HT1080 (cell line): Measurements from ENCODE around the gene PARM1. TPM values are rescaled to one million over a fixed set of nuclear protein-coding genes. Genes with fewer than 3 reads are reported as not detected.

Experiments used
- DNase-seq: peaks from one replicate; pipeline ENCODE4 v3.0.0-alpha.2; 2015; ENCODE audit warnings: low read depth
- total RNA-seq: library from RNA; depleted of rRNA; stranded (reverse); fragments of >200 nt; shearing (Covaris generic); gene quantifications from 2 replicates; pipeline ENCODE4 v1.2.3, GENCODE V29; 2014

Gene PARM1
- total RNA-seq, 1 experiment from 2014 or later: not detected

DNA sequence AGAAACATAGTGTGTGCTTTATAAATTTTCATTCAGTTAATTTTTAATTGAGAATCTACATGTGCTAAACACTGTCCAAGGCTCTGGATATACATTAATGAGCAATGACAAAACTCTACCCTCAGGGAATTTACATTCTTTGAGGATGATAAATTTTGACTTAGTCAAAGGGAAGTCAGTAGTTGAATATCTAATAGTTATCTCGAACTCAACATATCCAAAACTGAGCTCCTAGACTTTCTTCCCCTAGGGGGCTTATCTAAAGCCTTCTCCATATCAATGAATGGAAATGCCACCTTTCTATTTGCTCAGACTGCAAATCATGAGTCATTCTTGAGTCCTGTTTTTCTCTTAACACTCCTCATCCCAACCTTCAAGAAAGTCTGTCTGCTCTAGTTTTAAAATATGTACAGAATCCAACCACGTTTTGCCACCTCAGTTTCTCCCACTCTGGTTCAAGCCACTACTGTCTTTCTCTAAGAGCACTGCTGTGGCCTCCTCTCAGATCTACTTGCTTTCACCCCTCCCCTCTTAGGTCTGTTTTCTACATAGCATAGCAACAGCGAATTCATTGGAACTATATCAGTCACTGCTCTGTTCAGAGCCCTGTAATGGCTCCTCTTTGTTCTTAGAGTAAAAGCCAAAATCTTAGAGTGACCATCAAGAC, 9.5 kb downstream of the PARM1 start:
- DNase-seq: no peak

DNA sequence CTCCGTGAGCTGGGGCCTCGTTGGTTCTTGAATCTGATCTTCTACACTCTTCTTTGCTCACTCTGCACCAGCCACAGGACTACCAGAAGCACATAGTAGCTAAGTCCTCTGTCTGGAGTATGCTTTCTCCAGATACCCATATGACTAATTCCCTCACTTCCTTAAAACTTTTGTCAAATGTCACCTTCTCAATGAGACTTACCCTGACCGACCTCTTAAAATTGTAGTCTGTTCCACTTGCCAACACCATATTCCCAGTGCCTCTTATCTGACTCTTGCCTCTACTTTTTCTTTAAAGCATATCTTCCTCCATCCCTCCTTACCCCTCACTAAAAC, 10.0 kb downstream of the PARM1 start:
- no peak for DNase-seq

DNA sequence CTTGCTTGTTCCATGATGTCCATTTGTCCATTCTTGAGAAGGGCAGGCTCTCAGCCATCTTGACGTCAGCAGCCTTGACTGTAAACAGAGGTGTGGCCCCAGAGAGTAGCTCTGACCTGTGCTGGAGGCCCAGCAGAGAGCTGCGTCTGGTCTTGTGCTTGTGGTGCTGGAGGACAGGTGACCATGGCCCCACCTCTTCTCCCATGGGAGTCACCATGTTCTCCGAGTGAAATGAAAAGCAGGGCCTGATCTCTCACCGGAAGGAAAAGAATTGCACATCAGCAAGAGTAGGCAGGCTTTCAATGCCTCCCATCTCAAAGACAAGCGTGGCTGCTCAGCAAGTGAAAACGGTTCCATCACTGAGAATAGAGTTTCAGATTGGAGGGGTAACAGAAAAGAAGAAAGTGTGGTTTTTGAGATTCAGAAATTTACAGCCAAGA, 11.5 kb downstream of the PARM1 start:
- DNase-seq: no peak

GRCh38 chr4:74946196-74946595, 13.3 kb downstream of the PARM1 start:
- DNase-seq: no peak

DNA sequence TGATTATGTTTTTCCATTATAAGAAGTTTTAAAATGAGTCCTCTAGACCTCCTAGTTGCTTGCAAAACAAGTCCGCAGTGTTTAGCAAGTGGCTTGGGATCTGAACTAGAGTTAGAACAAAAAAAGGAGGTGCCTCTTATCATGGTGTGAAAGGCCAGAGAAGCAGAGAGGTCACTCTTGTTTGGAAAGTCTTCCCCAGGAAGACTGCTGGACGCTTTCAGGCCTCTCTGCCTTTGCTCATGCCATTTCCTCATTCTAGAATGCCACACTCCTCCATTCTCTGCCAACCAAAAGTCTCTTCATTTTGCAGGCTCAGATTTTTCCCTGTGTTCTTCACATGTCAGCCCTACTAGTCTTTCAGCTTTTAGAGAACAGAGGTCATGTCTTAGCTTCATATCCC, 14.9 kb downstream of the PARM1 start:
- DNase-seq: no peak

- no peak for DNase-seq
Observed at GRCh38 chr4:74948236-74948635, 15.3 kb downstream of the PARM1 start.

DNA sequence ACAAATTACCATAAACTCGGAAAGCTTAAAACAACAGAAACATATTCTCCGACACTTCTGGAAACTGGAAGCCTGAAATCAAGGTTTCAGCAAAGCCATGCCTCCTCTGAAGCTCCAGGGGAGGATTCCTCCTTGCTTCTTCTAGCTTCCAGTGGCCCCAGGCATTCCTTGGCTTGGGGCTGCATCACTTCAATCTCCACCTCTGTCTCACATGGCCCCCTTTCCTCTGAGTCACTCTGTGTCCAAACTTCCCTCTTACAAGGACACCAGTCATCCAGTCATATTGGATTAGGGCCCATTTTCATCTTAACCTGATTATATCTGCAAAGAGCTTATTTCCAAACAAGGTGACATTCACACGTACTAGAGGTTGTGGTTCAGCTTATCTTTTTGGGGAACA, 17.3 kb downstream of the PARM1 start:
- DNase-seq: peak; percentile 37

DNA sequence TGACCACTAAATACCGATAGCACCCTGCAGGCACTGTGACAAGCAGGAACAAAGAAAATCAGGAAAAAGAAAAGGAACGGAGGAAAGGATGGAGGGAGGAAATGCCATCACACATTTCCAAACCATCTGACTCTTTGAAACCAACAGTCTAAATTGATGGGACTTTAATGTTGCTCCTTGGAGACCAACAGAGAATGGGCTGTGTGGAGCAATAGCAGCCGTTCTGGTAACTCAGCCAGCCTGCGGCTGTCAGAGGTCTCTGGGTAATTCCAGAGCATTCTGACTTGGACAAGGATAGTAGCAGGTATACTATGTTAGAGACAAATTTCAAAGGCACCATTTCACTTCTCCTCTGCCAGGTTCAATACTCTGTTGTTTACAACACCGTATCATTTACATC, 18.0 kb downstream of the PARM1 start:
- no peak for DNase-seq

DNA sequence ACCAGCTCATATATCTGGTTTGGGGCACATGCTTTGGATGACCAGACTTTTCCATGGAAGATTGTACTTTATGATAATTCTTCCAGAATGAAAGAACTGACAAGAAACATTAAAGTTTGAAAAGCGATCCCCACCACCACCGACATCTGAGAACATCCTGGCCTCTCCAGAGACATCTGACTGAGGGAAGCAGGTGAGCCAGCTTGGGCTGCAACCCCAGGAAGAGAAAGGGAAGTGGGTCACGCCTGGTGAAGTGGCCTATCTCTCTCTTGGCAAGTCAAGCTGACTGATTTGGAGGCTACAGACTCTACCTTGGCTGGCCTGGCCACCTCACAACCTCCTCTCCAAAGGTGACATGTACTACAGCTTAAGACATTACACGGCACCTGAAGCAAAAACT, 20.7 kb downstream of the PARM1 start:
- no peak for DNase-seq

GRCh38 chr4:74958881-74959280, 26.0 kb downstream of the PARM1 start:
- DNase-seq: no peak

- no peak for DNase-seq
Observed at GRCh38 chr4:74961230-74961629, 28.3 kb downstream of the PARM1 start.

GRCh38 chr4:74962584-74962983, 29.7 kb downstream of the PARM1 start:
- no peak for DNase-seq

DNA sequence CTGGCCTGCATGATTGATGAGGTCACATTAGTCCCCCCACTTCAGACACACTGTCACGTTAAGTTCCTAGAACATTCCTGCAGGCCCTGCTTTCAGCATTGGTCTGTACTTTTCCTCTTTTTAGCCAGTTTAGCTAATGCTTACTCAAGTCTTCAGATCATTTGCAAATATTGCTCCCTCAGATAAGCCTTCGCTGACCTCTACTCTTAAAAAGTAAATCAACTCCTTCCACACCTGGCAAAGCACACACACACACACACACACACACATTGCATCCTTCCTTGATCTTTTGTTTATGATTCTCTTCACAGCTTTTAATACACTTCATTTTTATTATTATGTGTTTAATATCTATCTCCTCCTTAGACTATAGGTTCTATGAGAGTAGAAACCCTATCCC, 31.4 kb downstream of the PARM1 start:
- no peak for DNase-seq

- no peak for DNase-seq
Observed at GRCh38 chr4:74967324-74967723, 34.4 kb downstream of the PARM1 start.

DNA sequence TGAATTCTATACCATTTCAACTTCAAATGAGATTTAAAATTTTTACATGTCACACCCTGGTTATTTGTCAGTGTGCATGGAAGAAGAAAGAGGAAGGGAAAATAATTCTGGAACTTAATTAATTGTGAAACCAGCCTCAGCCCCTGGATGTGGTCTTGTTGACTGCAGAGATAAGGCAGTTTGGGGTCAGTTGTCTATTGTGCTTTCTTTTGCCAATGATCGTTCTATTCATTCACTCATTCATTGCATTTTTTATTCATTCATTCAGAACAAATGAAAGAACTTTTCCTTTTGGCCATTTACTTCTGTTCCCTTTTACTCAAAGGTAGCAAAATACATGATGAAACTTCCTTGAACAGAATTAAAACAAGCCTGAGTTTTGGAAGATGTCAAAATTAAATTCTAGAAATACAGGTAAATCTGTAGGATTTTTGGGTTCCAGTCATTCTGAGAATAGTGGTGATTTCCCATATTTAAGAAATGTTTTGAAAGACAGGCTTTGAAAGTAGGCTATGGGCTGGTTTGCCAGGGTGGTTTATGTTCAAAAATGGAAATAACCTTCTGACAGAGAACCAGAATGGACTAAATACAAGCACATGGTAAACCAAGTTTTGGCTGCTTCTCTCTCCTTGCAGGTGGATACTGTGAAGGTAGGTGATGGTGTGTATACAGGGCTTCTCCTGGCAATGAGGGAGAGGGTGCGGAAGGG, 35.7 kb downstream of the PARM1 start:
- no peak for DNase-seq

- peak; percentile 18 for DNase-seq
Observed at GRCh38 chr4:74969507-74970474, 36.9 kb downstream of the PARM1 start.

- no peak for DNase-seq
Observed at GRCh38 chr4:74970577-74970976, 37.7 kb downstream of the PARM1 start.

DNA sequence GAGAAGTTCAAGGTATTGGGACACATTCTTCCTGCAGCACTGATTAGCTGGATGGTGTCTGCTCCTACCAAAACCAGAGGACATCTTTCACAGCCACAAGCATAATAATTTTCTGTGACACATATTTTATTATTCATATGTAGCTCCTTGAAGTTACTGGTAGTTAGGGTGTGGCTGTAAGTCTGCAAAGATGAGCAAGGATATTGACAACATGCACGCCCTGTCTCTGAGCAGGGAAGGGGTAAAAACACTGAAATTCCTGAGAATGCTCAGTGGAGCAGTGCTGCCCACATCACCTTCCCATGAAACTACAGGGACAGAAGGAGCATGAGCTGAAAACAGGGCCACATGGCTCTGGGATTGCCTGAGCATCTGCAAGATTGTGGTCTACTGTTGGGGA, 38.9 kb downstream of the PARM1 start:
- DNase-seq: no peak

DNA sequence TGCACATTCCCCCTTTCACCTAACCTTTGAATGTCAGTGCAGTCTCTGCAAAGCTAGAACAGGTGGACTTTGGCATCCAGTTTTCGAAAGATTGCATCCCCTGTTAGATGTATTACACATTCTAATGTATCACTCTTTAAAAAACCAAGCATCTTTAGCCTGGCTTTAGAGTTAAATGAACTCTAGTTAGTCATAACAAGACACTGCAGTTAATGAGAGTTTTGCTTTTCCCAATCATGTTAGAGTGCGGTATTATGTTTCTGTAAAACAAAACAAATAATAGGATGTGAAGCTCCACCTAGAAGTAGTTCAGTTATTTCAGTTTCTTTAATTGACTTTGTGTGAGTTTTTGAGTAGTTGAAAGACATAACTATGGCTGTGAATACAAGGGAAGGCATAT, 42.2 kb downstream of the PARM1 start:
- DNase-seq: no peak

DNA sequence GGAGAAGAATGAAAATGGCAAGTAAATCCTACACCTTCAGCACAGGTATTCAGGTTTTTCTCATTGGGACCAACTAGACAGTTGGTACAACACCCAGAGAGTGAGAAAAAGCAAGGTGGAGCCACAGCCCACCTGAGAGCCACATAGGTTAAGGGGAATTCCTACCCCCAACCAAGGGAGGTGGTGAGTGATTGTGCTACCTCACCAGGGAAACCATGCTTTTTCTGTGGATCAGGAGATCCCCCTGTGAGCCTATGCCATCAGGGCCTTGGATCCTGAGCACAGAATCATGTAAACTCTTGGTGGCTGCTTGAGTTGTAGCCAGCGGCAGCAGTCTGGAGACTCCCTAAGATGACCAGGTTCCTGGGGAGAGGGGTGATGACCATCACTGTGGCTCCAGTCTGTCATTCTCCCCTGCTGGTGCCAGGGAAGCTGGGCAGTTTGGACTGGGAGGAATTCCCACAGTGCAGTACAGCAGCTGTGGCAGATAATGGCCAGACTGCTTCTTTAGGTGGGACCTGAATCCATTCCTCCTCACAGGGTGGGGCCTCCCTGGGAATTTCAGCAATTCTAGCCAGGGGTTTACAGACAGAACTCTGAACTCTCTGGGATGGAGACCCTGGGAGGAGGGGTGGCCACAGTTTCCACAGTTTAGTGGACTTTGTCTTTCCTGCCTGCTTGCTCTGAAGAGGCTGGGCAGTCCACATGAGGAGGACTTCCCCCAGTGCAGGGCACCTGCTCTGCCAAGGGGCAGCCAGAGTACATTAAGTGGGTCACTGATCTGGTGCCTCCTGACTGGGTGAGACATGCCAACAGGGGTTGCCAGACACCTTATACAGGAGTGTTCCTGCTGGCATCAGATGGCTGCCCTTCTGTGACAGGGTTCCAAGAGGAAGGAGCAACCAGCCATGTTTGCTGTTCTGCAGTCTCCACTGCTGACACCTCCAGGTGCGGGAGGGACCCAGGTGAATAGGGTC, 43.2 kb downstream of the PARM1 start:
- no peak for DNase-seq
